Activated CD4-positive, alpha-beta T cell treated with anti-CD3 and anti-CD28 coated beads for 4 hours (primary cell): ENCODE results near the gene FRMD3.
"Not testable (repeated sequence)": the region's sequence is repeated elsewhere in the genome, so short reads cannot be mapped to it uniquely, and the experiment has no call there.

Source experiments
- DNase-seq, 2 donors: peaks; one replicate each; pipeline ENCODE4 v3.0.0-alpha.2; 2020

FRMD3 gene

DNA sequence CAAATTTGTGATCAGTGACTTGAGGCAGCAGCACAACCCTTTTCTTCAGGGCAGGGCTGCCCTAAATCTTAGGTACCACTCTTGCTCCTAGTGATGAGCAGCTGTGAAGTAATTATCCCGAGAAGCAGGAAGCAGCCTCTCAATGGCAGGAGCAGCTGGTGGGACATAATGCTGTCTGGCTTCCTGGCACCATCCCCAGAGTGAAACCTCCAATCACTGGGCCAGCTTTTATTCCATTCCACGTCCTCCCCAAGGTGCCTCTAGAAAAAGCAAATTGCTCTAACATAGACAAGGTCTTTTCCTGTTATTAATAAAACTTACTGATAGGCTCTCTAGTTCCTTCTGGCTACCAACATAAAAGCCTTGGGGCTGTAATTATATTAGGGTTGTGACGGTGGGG is 154.0 kb downstream of the FRMD3 start:
- no peak for DNase-seq

DNA sequence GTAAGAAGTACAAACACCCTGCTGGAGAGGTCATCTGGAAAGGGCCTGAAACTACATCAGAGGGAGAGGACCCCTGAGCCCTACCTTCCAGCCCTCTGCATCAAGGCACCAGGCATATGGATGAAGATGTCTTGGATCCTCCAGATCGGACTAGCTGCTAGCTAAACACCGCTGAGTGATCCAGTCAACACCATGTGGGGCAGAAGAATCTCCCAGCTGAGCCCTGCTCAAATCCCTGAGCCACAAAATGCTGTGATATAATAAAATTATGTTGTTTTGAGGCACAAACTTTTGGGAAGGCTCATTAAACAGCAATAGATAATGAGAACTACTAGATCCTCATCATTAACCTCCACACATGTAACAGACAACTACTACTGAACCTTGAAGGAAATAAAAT is 155.2 kb downstream of the FRMD3 start:
- no peak for DNase-seq

DNA sequence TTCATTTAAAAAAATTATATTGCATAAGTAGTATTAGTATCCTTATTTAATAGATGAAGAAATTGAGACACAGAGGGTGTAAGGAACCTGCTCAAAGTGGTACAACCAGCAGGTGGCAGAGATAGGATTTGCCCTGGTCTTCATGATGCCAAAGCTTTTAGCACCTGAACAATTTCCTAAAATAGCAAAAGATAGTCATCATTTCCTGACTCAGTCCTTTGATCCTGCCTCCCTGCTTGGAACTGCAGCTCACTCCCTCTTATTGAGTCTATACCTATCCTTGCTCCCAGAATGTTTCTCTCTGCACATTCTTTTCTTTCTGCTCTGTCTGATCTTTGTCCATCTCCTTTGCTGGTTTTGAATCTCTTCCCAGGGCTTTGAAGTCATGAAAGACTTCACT is 155.8 kb downstream of the FRMD3 start:
- no peak for DNase-seq

DNA sequence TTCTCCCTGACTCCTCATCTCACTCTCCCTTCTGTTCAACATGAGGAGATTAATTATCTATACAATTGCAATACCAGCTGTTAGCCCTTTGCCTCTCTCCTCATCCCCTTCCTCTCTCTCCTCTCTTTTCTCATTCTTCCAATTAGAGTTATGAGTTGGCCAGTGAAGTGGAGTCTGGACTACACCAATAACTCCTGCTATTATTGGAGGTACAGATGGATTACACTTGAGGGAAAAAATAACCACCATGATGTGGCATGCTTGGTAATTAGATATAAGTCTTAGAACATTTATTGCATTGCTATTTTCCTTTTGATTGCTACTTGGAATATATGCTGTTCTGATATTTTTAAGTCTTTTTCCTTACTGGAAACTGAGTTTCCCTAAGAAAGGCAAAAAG is 159.2 kb downstream of the FRMD3 start:
- DNase-seq: no peak

DNA sequence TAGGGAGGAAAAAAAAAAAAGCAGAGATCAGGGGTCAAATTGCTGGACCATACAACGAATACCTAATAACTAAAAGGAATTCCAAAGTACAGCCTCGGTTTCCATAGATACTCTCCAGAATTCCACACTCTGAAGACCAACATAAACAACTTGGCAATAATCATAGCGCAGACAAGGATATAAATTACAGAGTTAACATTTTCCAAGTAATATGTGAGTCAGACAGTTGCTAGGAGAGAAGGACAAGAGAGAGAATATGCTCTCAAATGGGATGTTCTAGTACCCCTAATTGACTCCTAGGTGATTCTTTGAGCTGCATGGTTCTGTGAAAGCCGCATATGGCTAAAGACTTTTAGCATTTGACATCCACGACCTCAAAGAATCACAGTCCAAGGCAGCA is 165.2 kb downstream of the FRMD3 start:
- no peak for DNase-seq

DNA sequence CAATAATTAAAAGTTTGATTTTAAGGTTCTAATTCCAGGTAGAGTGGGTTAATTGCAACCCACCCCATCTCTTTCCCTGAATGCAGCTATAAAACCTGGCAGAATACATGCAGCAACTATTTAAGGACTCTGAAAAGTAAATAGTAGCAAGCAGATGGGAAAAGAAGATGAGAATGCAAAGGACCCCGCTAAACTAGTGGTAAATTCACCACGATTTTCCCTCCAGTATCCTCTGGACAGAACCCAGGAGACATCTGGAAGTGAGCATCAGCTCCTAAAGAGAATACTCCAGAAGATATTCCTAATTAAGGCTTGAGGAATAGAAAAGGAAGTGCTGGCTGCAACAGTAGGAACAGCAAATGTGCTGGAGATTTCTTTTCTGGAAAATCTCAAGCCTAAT is 170.9 kb downstream of the FRMD3 start:
- no peak for DNase-seq

DNA sequence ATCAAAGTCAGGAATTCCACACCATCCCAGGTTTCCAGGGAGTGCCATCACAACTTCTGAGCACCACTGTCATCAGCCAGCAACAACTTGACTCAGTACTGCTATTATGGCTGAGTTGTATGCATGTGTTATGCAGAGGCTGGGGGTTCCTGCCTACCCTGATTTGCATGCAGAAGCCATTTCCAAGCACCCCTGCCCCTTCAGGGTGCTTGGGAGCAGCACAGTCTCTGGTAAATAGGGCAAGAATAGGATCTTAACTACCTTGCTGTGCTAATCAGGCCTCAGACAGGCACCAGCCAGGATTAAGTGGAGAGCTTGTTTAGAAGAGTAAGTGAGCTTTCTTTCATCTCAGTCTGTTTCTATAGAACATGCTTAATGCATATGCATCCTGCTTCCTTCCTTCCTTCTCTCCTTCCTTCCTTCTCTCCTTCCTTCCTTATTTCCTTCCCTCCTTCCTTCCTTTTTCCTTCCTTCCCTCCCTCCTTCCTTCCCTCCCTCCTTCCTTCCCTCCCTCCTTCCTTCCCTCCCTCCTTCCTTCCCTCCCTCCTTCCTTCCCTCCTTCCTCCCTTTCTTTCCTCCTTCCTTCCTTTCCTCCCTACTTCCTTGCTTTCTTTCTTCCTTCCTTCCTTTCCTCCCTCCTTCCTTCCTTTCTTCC is 175.7 kb downstream of the FRMD3 start:
- no peak for DNase-seq

DNA sequence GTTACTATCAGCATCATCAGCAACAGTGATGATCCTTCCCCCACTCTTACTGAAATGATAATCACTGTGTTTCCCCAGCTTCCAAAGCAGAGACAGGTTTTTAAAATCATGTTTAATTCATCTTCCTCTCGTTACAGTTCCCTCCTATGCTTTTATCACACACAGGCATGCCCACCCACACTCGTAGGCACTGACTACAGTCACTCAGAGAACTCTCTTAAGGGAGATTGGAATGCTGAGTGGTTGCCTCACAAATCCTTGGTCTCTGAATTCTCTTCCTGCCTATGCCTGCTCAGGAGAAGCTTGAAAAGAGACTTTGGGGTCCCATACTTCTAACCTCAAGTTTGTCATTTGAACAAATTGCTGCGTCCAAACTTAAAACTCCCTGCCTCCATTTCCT is 179.2 kb downstream of the FRMD3 start:
- DNase-seq: no peak

DNA sequence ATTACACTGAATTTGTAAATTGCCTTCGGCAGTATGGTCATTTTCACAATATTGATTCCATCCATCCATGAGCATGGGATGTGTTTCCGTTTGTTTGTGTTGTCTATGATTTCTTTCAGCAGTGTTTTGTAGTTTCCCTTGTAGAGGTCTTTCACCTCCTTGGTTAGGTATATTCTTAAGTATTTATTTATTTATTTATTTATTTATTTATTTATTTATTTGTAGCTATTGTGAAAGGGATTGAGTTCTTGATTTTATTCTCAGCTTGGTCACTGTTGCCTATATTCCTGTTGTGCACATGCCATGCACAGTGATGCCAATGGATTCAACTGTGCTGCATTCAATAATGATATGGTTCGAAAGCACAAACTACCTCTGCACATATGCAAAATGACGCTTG is 179.7 kb downstream of the FRMD3 start:
- not testable (repeated sequence) for DNase-seq

DNA sequence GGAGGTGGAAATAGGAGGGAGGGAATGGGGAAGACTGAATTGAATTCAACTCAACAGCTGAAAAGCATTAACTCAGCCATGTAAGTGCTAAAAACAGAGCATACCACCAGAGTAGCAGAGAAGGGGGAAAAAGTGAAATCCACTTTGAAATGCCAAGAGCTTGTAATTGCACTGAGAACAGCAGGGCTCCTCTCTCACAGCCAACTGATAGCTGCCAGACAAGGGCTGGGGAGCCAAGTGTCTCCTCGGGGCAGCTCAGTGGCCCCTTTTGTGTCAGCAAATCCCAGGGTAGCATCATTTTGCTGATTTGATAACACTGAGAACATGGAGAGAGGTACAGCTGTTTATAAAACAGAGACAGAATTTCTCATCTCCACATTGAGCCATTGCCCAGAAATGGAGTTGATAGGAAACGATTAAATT is 182.5 kb downstream of the FRMD3 start:
- DNase-seq: no peak

DNA sequence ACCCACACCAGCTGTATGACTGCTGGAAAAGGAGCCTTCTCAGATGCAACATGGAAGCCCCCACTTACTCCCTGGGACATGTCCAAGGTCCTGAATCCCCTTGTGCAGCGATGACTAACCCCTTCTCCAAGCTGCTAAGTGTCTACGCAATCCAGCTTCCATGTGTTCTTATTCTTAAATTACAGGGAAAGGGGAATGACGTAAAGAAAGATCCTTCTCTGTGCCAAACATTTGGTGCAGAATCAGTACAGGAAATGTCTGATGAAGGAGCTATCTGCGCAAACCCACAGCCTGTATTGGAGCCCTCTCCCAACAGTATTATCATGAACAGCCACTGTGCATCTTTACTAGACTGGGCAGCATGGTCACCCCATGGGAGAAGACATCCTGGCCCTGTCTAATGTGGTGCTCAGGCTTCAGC is 183.2 kb downstream of the FRMD3 start:
- no peak for DNase-seq

DNA sequence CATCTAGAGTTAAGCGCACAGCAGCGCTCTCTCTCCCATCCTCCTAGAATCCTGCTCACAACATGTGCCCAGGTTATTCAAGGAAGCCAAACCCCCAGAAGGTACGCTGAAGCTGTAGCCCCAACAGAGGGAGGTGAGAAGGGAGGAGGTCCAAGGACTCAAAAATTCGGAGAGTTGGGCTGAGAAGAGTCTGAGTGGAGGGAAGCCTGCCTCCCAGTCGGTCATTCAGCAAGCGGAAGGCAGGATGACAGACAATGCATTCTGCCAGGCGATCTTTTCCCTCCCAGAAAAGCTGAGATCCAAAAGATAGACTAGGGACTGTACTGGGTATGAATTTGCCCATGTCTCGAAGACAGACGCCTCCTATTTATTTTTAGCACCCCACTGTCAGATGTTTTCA is 189.2 kb downstream of the FRMD3 start:
- no peak for DNase-seq

DNA sequence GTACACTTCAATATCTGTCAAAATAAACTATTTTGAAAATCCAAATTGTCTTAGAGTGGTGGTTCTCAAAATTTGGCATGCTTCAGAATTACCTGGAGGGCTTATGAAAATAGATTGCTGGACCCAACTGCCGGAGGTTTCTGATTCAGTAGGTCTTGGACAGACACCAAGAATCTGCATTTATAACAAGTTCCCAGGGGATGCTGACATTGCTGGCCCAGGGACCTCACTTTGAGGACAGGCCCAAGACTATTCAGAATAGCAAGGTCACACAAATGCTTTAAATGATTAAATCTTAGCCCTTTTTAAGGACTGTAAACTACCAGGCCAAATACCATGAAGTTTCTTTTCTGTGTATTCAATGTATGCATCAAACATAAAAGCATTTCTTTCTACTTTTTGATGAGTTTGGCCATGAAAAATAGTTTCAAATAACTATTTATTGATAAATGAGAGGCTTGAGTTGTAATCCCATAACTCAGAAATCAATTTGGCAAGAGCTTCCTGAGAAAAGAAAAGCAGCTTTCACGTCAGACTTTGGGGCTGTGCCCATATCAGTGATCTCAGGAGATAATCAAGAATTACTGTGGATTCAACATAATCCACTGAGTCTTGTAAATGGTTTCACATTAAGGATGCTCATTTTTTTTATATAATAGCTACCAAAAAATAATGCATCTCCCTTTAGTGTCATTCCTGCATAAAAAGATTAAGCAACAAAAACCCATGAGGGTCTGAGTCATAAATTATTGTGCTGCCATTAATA is 191.4 kb downstream of the FRMD3 start:
- DNase-seq: no peak

DNA sequence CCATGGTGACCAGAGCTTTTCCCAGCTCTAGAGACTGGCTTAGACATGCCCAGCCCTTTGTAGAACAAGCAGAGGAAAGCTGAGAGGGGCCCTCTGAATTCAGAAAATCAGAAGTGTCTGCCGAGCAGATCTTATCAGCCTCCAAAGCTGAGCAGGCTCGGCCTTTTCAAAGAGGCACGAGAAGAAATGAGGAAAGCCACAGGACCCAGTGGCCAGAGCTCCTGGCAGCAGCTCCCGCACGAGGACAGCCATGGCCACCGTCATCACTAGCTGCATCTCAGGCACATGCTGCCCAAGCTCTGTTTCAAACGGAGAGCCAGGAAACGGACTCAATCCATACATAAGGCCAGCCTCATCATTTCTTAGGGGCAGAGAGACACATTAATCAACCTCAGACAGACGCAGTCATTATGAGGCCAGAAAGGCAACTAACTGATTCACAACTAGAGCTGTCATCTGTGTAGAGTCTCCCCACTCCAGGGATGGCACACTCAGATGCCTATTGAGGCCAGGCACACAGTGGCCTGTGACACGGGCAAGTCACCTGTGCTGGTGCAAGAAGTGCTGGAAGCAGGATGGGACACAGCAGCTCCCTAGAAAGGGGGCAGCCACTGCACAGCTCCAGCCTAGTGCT is 194.7 kb downstream of the FRMD3 start:
- no peak for DNase-seq

DNA sequence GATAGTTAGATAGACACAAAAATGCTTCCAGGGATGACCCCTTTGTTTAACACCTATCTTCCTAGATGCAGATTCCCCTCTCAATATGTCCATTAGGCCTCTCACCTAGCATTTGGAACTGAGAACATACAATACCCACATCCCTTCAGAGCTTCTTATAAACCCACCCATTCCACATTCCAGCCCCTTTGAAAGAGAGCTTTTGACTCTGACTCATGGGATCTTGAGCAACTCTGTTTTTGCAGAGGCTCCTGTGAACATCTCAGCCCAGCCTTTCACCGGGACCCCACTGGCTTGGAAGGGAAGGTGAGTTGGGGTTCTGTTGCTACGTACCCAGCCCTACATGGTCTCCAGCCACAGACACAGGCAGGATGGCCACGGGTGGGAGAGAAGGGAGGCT is 195.5 kb downstream of the FRMD3 start:
- no peak for DNase-seq

DNA sequence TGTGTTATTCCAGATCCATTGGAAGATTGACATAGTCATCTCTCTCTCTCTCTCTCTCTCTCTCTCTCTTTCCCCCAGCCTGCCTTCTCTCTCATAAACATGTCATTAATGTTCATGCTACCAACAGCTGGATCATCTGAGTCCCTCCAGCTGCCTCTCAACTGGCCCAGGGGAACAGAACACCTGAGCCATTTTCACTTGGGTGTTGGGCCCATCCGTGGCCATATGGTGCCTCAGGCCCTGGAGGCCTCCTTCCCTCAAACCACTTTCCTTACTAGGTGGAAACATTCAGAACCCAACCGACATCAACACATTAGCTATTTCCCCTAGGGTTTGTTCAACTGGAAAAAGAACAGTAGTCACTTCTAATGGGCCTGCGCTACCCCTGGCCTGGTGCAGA is 196.2 kb downstream of the FRMD3 start:
- no peak for DNase-seq

DNA sequence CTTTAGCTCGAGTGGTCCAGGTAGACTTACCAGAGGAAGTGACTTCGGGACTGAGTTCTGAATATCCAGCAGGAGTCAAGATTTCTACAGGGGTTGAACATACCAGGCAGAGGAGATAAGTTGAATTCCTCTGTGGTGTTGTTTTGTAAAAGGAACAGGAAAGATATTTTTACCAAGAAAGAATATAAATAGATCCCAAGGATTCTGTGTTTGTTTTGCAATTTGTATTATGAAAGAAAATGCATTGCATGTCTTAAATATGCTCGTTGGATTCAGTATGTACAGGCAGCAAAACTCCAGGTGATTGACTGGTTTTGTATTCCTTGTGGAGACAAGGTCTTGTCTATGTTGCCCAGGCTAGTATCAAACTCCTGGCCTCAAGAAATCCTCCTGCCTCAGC is 197.8 kb downstream of the FRMD3 start:
- DNase-seq: no peak

DNA sequence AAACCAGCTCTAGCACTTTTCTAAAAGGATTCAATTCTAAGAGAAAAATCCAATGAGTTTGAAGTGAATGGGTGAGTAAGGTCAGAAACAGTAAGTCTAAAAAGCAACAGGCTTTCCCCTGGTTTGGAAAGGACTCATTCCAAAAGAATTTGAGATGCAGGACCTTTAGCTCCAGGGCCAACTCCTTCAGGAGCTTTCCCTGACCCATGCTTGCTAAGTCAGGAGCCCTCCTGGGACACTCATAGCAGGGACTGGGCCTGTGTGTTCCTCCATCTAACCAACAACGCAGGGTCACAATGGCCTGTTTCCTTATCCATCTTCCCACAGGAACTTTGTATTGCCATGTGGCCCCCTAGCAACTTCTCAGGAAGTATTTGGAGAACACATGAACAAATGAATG is 198.8 kb downstream of the FRMD3 start:
- no peak for DNase-seq

DNA sequence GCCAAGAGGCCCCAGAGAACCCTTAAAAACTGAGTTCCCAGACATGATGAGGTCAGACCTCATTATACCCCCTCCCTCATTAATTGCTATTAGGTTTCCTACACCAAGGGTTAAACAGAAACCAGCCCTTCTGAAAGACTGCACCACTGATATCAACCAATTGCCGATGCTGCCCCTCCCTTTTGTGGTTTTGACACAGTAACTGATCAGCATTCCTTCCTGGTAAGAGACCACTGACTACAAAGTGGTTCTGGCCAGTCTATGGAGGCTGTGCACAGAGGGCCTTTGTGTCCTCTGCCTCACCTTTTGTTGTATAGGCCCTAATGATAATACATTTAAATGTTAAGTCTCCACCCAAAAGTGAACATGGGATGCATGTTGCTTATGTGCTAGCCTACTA is 201.5 kb downstream of the FRMD3 start:
- DNase-seq: no peak

DNA sequence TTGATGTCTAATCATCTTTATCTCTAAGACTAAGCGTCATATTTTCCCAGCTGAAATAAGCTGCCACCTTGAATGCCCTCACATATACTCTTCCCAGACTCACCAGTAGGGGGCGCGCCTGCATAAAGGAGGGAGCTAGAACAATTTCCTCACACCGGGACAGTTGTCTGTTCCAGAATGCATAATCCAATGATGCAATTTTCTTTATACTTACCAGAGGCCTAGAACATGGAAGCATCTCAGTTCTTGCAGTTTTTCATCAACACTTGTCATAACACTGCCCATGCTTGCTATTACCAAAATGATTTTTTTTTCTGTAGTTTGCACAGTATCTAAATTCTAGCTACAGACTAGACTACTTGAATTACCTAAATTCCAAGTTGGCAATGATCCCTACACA is 203.9 kb downstream of the FRMD3 start:
- peak; percentile 49 to 57 for DNase-seq

DNA sequence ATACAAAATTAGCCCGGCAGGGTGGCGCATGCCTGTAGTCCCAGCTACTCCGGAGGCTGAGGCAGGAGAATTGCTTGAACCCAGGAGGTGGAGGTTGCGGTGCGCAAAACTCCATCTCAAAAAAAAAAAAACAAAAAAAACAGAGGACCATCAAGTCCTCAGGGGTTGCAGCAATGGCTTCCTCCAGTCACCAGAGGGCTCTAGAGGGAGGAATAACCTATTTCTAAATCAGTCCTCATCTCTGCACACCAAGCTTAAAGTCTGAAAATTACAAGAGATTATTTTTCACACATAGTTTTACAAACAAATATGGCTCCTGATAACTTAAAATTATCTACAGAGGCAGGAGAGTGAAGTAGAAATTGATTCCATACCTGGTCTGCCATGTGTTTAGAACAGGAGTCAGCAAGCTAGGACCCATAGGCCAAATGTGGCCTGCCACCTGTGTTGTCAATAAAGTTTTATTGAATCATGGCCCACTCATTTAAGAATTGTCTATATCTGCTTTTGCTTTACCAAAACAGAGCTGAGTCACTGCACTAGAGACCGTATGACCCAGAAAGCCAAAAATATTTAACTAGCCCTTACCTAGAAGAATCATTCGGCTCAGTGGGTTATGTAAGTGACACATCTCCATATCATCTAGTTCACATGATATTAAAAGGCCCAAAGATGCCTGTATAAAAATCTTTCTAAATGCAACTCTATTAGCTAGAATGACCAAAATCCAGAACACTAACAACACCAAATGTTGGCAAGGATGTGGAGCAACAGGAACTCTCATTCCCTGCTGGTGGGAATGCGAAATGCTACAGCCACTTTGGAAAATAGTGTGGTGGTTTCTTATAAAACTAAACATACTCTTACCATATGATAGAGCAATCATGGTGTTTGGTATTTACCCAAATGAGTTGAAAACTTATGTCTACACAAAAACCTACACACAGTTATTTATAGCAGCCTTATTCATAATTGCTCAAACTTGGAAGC is 207.7 kb downstream of the FRMD3 start:
- DNase-seq: no peak

DNA sequence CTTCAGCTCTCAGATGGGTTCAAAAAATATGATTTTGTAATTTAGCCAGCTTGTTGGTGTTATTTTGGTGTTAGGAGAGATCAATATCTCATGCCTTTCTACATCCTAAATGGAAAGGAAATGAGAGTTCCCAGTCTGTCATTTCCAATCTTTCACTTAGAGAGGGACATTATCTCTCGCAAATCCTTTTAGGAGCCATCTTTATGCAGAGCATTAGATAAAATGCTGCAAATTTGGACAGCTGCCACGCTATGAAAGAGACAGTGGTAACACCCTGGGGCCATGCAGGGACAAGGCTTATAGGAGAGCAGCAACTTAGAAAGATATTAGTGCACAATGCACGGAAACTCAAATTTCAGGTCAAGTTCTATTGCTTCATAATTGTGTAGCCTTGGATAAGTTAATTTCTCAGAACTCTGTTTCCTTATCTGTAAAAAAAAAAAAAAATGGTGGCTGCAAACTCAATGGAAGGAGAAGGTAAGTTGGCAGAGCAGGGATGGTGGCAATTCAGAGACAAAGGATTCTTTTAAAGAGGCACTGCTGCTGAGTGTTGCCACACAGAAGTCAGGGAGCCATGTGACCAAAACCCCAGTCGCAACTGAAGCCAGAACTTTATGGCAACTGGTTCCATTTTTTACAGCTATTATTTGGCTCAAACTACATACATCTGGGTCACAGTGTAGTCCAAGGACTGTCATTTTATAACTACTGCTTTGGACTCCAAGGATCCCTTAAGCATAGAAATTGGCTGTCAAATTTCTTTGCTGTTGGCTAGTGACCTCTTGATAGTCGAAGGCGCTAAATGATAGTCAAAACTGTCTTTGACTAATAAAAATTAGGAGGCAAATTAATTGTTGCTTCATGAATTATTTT is 210.2 kb downstream of the FRMD3 start:
- no peak for DNase-seq
